DOHH2 (cell line): ENCODE results near the gene LCN2.

ENCODE experiments used
- CTCF ChIP-seq: fragments of 200-600 bp; sonication (generic); IDR thresholded peaks from one replicate; pipeline ENCODE4 v1.5.1; 2014; ENCODE audit warnings: antibody characterized with exemption, mild to moderate bottlenecking, low read depth, low read length; ENCODE audit not compliant: poor library complexity, severe bottlenecking
- EZH2phosphoT487 ChIP-seq: fragments of 200-600 bp; sonication (generic); IDR thresholded peaks from 2 replicates; pipeline ENCODE4 v1.6.1; 2017; ENCODE audit warnings: borderline replicate concordance, mild to moderate bottlenecking, antibody characterized with exemption, low read length, moderate library complexity, mixed read lengths

- TF ChIP-seq CTCF (no peak), EZH2phosphoT487 (no peak)
These were observed 26.5 kb downstream of the LCN2 start for GRCh38 chr9:128175726-128176125.
